Activated naive CD4-positive, alpha-beta T cell treated with anti-CD3 and anti-CD28 coated beads, Interleukin-2, amount 50 U/mL, for 16 hours (primary cell): Measurements from ENCODE around the gene CHCHD6.

ENCODE experiments used
- DNase-seq: peaks from one replicate; pipeline ENCODE4 v3.0.0-alpha.2; 2020

Gene CHCHD6

GRCh38 chr3:126668450-126669401 is 35.3 kb upstream of the CHCHD6 start:
- no peak for DNase-seq

- DNase-seq, result no peak
Measured at GRCh38 chr3:126671521-126671920, 32.5 kb upstream of the CHCHD6 start.

GRCh38 chr3:126672340-126672739 is 31.7 kb upstream of the CHCHD6 start:
- no peak for DNase-seq

- no peak for DNase-seq
Measured at GRCh38 chr3:126672741-126673140, 31.3 kb upstream of the CHCHD6 start.

GRCh38 chr3:126676919-126677705 is 26.9 kb upstream of the CHCHD6 start:
- no peak for DNase-seq

GRCh38 chr3:126677862-126678503 is 26.1 kb upstream of the CHCHD6 start:
- no peak for DNase-seq

- DNase-seq, result no peak
Measured at GRCh38 chr3:126678693-126679317, 25.2 kb upstream of the CHCHD6 start.

- peak; percentile 80 for DNase-seq
Measured at GRCh38 chr3:126679318-126679751, 24.7 kb upstream of the CHCHD6 start.

GRCh38 chr3:126679831-126680666 is 24.0 kb upstream of the CHCHD6 start:
- no peak for DNase-seq

GRCh38 chr3:126680667-126681055 is 23.4 kb upstream of the CHCHD6 start:
- DNase-seq, result no peak

GRCh38 chr3:126682009-126682408 is 22.0 kb upstream of the CHCHD6 start:
- no peak for DNase-seq

GRCh38 chr3:126683069-126683468 is 21.0 kb upstream of the CHCHD6 start:
- DNase-seq, result no peak

- DNase-seq, result no peak
Measured at GRCh38 chr3:126684218-126684751, 19.8 kb upstream of the CHCHD6 start.

GRCh38 chr3:126685021-126685420 is 19.0 kb upstream of the CHCHD6 start:
- no peak for DNase-seq

- no peak for DNase-seq
Measured at GRCh38 chr3:126685493-126685892, 18.5 kb upstream of the CHCHD6 start.

GRCh38 chr3:126691765-126692164 is 12.3 kb upstream of the CHCHD6 start:
- no peak for DNase-seq

GRCh38 chr3:126692858-126693257 is 11.2 kb upstream of the CHCHD6 start:
- DNase-seq, result no peak

- no peak for DNase-seq
Measured at GRCh38 chr3:126693921-126694320, 10.1 kb upstream of the CHCHD6 start.

GRCh38 chr3:126696701-126697267 is 7.3 kb upstream of the CHCHD6 start:
- no peak for DNase-seq

- DNase-seq, result no peak
Measured at GRCh38 chr3:126699011-126699410, 5.0 kb upstream of the CHCHD6 start.

GRCh38 chr3:126704494-126705214 is 614 bp downstream of the CHCHD6 start:
- DNase-seq, result no peak
